Kidney epithelial cell (primary cell): ENCODE data around the gene SUGCT. TPM values are rescaled to one million over a fixed set of nuclear protein-coding genes. Genes with fewer than 3 reads are reported as not detected.

Experiments used
- DNase-seq: peaks from one replicate; pipeline ENCODE4 v3.0.0-alpha.2; 2010; ENCODE audit warnings: low read depth
- H3K27me3 ChIP-seq: 2 replicates; pipeline ENCODE4 v1.6.0; 2011; ENCODE audit warnings: low read length; ENCODE audit not compliant: control insufficient read depth, insufficient read depth
- H3K36me3 ChIP-seq: 2 replicates; pipeline ENCODE4 v1.5.1; 2011; ENCODE audit warnings: low read length; ENCODE audit not compliant: control insufficient read depth, insufficient read depth
- H3K4me3 ChIP-seq: 2 replicates; pipeline ENCODE4 v1.5.1; 2011; ENCODE audit warnings: low read depth, mild to moderate bottlenecking, control low read depth, low read length
- total RNA-seq: library from RNA; depleted of rRNA; stranded (reverse); fragments of >200 nt; gene quantifications from 2 replicates; pipeline ENCODE4 v1.2.3, GENCODE V29; 2015
- TF ChIP-seq, protein P1 (sequence below): IDR thresholded peaks from 2 replicates; pipeline ENCODE4 v1.5.1; 2011; ENCODE audit warnings: mild to moderate bottlenecking, moderate library complexity, low read length, control low read depth, inconsistent platforms; ENCODE audit not compliant: insufficient read depth, poor library complexity, severe bottlenecking

The SUGCT gene
- total RNA-seq, 1 donor from 2014 or later: 4.0 TPM

DNA sequence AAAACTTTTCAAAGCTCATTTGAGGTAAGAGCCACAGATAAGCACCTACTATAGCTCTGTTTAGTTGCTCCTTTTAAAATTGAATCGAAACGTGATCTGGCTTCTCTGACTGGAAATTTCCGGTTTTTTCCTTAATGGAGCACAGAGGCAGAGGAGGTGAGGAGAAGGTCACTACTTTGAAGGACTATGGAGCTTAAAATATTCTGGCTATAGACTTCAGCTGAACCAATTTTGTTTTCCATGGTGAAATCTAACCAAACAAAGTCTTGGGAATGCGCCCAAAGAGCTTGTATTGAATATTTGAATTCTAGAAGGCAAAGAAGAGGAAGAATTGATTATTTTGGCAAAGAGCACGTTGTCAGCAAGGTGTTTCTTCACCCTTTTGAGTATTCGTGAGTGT, 711.1 kb downstream of the SUGCT start:
- DNase-seq: no peak
- TF ChIP-seq, protein P1, sequence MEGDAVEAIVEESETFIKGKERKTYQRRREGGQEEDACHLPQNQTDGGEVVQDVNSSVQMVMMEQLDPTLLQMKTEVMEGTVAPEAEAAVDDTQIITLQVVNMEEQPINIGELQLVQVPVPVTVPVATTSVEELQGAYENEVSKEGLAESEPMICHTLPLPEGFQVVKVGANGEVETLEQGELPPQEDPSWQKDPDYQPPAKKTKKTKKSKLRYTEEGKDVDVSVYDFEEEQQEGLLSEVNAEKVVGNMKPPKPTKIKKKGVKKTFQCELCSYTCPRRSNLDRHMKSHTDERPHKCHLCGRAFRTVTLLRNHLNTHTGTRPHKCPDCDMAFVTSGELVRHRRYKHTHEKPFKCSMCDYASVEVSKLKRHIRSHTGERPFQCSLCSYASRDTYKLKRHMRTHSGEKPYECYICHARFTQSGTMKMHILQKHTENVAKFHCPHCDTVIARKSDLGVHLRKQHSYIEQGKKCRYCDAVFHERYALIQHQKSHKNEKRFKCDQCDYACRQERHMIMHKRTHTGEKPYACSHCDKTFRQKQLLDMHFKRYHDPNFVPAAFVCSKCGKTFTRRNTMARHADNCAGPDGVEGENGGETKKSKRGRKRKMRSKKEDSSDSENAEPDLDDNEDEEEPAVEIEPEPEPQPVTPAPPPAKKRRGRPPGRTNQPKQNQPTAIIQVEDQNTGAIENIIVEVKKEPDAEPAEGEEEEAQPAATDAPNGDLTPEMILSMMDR: no peak
- H3K36me3 ChIP-seq: no peaks in the 10 kb centered on the region
- H3K4me3 ChIP-seq: no peak overlapping the region
- H3K27me3 ChIP-seq: no peaks in the 10 kb centered on the region

DNA sequence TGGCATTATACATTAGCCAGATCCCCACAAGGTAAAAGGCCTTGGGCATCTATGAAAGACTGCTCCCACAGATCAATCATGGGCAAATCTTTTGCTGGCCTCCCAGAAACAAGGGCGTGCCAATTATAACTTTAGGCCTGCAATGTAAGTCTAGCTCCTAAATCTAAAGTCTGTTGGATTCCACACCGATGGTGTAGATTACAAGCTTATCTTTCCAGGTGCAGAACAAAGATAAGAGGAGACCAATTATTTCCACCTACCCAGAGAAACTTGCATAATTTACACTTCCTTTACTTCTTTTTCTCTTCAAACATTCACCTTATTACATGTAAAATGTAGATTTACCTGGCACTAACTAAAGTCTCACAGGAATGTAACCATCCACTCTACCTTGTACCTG, 713.1 kb downstream of the SUGCT start:
- no peak for DNase-seq
- TF ChIP-seq, protein P1: no peak
- H3K4me3 ChIP-seq: no peak overlapping the region
- no peaks in the 10 kb centered on the region for H3K27me3 ChIP-seq
- no peaks in the 10 kb centered on the region for H3K36me3 ChIP-seq

DNA sequence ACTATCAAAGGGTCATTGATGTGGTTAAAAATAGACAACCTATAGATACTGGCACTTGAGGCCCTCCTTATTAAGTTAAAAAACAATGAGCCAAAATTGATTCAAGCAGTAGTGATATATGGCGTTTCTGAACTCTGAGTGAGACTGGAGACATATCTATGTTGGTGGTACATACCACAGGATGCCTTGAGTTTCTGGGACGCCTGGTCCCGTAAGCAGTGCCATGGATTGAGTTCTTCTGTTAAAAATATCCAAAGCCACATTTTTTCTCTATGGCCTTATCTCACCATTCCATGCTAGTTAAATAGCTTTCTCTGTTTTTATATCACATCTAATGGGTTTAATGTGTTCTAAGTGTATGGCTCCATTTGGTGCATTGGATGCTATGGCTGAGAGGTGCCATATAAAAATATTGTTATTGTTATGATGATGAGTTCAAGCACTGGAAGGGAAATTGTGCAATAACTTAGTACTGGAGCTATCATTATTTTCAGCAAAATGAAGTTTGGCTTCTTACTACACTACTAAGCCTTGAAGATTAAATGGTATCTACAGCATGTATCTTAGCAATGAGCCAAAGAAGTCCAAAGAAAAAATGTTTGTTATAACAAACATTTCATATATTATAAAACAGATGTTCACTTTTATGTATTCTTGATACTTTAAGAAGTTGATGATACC, 713.9 kb downstream of the SUGCT start:
- TF ChIP-seq, protein P1: no peak
- no peak for DNase-seq
- Histone ChIP-seq H3K27me3 (no peaks in the 10 kb centered on the region), H3K4me3 (no peak overlapping the region), H3K36me3 (no peaks in the 10 kb centered on the region)

DNA sequence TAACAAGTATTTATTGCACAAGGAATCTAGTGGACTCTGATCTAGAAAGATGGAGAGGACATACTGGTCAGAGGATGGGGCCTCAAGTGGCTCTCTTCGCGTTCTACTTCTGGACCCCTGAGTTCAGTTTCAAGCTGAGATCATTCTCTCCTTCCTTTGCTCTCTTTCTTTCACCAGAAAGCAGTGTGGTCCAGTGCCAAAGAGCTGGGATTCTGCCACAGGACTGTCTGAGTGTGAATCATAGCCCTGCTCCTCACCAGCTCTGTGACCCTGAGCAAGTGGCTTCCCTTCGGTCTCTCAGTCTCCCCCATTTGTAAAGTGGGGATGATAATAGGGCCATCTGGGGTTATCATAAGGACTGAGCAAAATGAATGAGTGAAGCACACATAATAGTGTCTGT, 715.2 kb downstream of the SUGCT start:
- DNase-seq: no peak
- Histone ChIP-seq H3K4me3 (no peak overlapping the region), H3K27me3 (no peaks in the 10 kb centered on the region), H3K36me3 (no peaks in the 10 kb centered on the region)
- TF ChIP-seq, protein P1: no peak

DNA sequence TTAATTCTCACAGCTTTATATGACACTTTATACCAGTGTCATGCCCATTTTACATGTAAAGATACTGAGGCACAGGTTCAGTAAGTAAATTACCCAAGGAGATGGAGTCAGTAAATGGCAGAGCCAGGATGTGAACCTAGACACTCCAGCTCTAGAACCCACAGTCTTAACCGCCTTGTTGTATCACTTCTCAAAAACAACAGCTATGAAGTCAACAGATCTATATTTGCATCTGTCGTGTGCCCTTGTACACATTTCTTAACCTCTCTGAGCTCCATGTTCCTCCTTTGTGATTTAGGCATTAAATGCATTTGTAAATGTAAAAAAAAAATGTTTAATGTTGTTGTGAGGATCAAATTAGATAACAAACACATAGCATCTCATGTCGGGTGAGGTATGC, 716.2 kb downstream of the SUGCT start:
- TF ChIP-seq, protein P1: no peak
- Histone ChIP-seq H3K27me3 (no peaks in the 10 kb centered on the region), H3K36me3 (no peaks in the 10 kb centered on the region), H3K4me3 (no peak overlapping the region)
- DNase-seq: no peak

DNA sequence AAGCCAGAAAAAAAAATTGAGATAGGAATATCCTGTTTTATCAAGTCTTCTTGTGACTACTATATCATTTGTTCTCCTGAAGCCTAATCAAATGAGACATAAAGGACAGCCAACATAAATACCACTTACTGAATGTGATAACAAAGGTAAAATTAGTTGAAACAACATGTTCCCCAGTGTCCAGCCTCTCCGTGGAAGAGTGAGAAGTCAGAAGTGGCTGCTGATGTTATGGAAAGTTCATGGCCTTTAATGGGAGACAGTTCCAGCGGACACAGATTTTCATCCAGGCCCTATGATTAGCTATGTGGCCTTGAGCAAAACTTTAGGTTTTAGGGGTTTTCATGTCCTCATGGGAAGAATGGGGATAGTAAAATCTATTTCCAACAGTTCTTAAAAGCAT, 724.3 kb downstream of the SUGCT start:
- DNase-seq: no peak
- H3K4me3 ChIP-seq: no peak overlapping the region
- TF ChIP-seq, protein P1: no peak
- no peaks in the 10 kb centered on the region for H3K36me3 ChIP-seq
- no peaks in the 10 kb centered on the region for H3K27me3 ChIP-seq
